NOMO-1 treated with DMSO at 0.1 percent for 48 hours (cell line): ENCODE data around the gene SEMA5A.

Experiments
- DNase-seq: peaks from one replicate; lab custom pipeline; 2025; ENCODE audit not compliant: unreplicated experiment; lab: John Stamatoyannopoulos, UW

Gene SEMA5A

GRCh38 chr5:9046756-9047481, 499.0 kb downstream of the SEMA5A start:
- no peak for DNase-seq

GRCh38 chr5:9045946-9046345, 499.9 kb downstream of the SEMA5A start:
- no peak for DNase-seq

GRCh38 chr5:9042241-9042640, 503.6 kb downstream of the SEMA5A start:
- DNase-seq: no peak

- no peak for DNase-seq
Observed at GRCh38 chr5:9040475-9040874, 505.4 kb downstream of the SEMA5A start.

- no peak for DNase-seq
Observed at GRCh38 chr5:9037048-9037447, 508.8 kb downstream of the SEMA5A start.

GRCh38 chr5:9035346-9035745, 510.5 kb downstream of the SEMA5A start:
- DNase-seq: no peak

GRCh38 chr5:9034649-9035048, 511.2 kb downstream of the SEMA5A start:
- no peak for DNase-seq

- no peak for DNase-seq
Observed at GRCh38 chr5:9033524-9033923, 512.4 kb downstream of the SEMA5A start.

GRCh38 chr5:9025942-9026341, 519.9 kb downstream of the SEMA5A start:
- DNase-seq: no peak

- DNase-seq: no peak
Observed at GRCh38 chr5:9020996-9021395, 524.9 kb downstream of the SEMA5A start.

GRCh38 chr5:9015937-9016270, 530.0 kb downstream of the SEMA5A start:
- DNase-seq: no peak

- DNase-seq: no peak
Observed at GRCh38 chr5:9015260-9015936, 530.5 kb downstream of the SEMA5A start.

- DNase-seq: no peak
Observed at GRCh38 chr5:9013147-9013546, 532.7 kb downstream of the SEMA5A start.

- no peak for DNase-seq
Observed at GRCh38 chr5:9009931-9010651, 535.8 kb downstream of the SEMA5A start.

- DNase-seq: no peak
Observed at GRCh38 chr5:8997542-8998070, 548.3 kb downstream of the SEMA5A start.

- DNase-seq: no peak
Observed at GRCh38 chr5:8993031-8993430, 552.8 kb downstream of the SEMA5A start.
